HepG2 (cell line): ENCODE measurements around the gene USP9X. TPM values are rescaled to one million over a fixed set of nuclear protein-coding genes. Genes with fewer than 3 reads are reported as not detected.

Experiments
- ISX ChIP-seq: sonication (generic); formaldehyde crosslinking; conservative IDR thresholded peaks from 2 replicates; pipeline ENCODE4 v1.5.0; 2020; ENCODE audit warnings: missing genetic modification reagents
- MEF2D ChIP-seq: sonication (generic); formaldehyde crosslinking; IDR thresholded peaks from 2 replicates; pipeline ENCODE4 v1.5.1; 2020; ENCODE audit warnings: mild to moderate bottlenecking, missing genetic modification reagents
- NKX3-1 ChIP-seq: sonication (generic); formaldehyde crosslinking; IDR thresholded peaks from 2 replicates; pipeline ENCODE4 v1.5.0; 2020; ENCODE audit warnings: missing genetic modification reagents
- STAT5B ChIP-seq: sonication (generic); formaldehyde crosslinking; IDR thresholded peaks from 2 replicates; pipeline ENCODE4 v1.4.0; 2020; ENCODE audit warnings: missing genetic modification reagents
- U2AF1 ChIP-seq: fragments of 200-400 bp; formaldehyde crosslinking; optimal IDR thresholded peaks from 2 replicates; pipeline ENCODE3; 2017; ENCODE audit warnings: mild to moderate bottlenecking, low read depth, low read length
- XBP1 ChIP-seq: sonication (generic); formaldehyde crosslinking; IDR thresholded peaks from 2 replicates; pipeline ENCODE4 v1.5.0; 2020; ENCODE audit warnings: missing genetic modification reagents
- ZBTB20 ChIP-seq: sonication (generic); formaldehyde crosslinking; IDR thresholded peaks from 2 replicates; pipeline ENCODE4 v1.8.1; 2023; ENCODE audit warnings: missing genetic modification reagents, low read depth, mild to moderate bottlenecking, borderline replicate concordance
- ZNF460 ChIP-seq: sonication (generic); formaldehyde crosslinking; IDR thresholded peaks from 2 replicates; pipeline ENCODE4 v1.5.1; 2020; ENCODE audit warnings: missing genetic modification reagents, mild to moderate bottlenecking, borderline replicate concordance
- ZNF749 ChIP-seq: sonication (generic); formaldehyde crosslinking; IDR thresholded peaks from 2 replicates; pipeline ENCODE4 v1.8.0; 2022; ENCODE audit warnings: mild to moderate bottlenecking, missing genetic modification reagents, moderate library complexity, borderline replicate concordance
- polyA plus RNA-seq, 8 experiments: library from polyadenylated mRNA; depleted of rRNA in 3 of 8; stranded (reverse) in 7 of 8; unstranded in 1 of 8; fragments of >200 nt; fragmentation: Illumina TruSeq in 4 of 8; extraction: Trizol in 4 of 8; gene quantifications; 2 replicates each; pipeline versions ENCODE4 v1.2.1 to v1.2.3, GENCODE V29; 2011 to 2016; ENCODE audit warnings: low read depth in 4 of 8, missing spikeins in 1 of 8, mixed read lengths in 1 of 8; ENCODE audit not compliant: insufficient read depth in 1 of 8
- total RNA-seq, 5 experiments: library from RNA; depleted of rRNA; stranded (reverse); fragments of >200 nt; fragmentation: Illumina TruSeq; extraction: Trizol; gene quantifications; 2 replicates each; pipeline ENCODE4 v1.2.3, GENCODE V29; 2016; ENCODE audit warnings: low read depth in 1 of 5
- TF ChIP-seq, protein P1 (sequence below): sonication (generic); formaldehyde crosslinking; IDR thresholded peaks from 2 replicates; pipeline ENCODE4 v1.4.0; 2020; ENCODE audit warnings: missing genetic modification reagents
- TF ChIP-seq, protein P2 (sequence below): sonication (generic); formaldehyde crosslinking; IDR thresholded peaks from 2 replicates; pipeline ENCODE4 v1.4.0; 2020; ENCODE audit warnings: missing genetic modification reagents
- TF ChIP-seq, protein P3 (sequence below): sonication (generic); formaldehyde crosslinking; conservative IDR thresholded peaks from 2 replicates; pipeline ENCODE4 v1.8.0; 2022; ENCODE audit warnings: low read depth, missing genetic modification reagents
- TF ChIP-seq, protein P4 (sequence below): sonication (generic); formaldehyde crosslinking; IDR thresholded peaks from 2 replicates; pipeline ENCODE4 v1.5.0; 2020; ENCODE audit warnings: missing genetic modification reagents
- TF ChIP-seq, protein P5 (sequence below): sonication (generic); formaldehyde crosslinking; IDR thresholded peaks from 2 replicates; pipeline ENCODE4 v1.5.0; 2020; ENCODE audit warnings: mild to moderate bottlenecking, missing genetic modification reagents, borderline replicate concordance
- TF ChIP-seq, protein P6 (sequence below): sonication (generic); formaldehyde crosslinking; IDR thresholded peaks from 2 replicates; pipeline ENCODE4 v1.4.0; 2020; ENCODE audit warnings: missing genetic modification reagents

Gene USP9X
- total and polyA plus RNA-seq, 2 of the 13 experiments (the other 11 are each of a cell fraction or from before 2014, with no cell fraction given) = 22.2 to 40.5 TPM

DNA sequence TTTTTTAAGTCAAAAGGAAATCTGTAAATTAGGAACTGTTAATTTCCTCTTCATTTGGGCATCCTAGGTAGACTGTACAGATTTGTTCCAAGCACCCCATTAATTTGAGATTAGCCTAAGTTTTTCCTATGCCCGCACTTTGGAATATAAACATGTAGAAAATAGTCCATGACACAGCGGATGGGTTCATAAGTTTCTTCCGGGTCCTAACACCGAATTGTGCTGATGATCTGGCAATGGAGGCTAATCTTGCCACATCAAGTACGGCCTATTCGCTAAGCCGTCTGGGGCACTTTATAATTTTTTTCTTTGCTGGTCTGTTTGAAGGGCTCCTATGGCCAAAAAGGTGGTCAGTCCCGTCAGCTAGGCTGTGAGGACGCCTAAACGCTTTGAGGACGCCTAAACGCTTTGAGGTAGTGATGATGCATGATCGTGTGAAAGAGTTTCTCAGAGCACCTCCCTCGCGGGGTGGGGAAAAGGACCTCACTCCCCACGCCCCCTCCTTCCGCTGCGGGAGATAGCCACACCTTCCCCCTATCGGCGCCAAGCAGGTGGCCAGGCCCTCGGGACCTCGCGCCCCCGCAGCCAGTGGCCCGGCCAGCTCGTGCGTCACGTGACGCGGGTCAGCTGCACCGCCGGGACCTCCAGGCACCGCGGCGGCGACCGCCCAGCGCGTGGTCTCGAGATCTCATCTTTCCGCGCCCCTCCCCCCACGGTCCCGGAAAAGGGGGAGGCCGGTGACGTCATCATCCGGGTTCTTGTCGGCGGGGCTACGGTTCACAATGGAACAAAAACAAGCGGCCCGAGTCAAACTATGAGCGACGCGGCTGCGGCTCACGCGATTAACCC lies 977 bp upstream of the USP9X start (continued):
- TF ChIP-seq ZNF460 (CRISPR knock-in tag) (no peak), U2AF1 (no peak), STAT5B (CRISPR knock-in tag) (no peak), ZNF749 (CRISPR knock-in tag) (peak; percentile 71; the same call in 1 of the 2 replicates), ISX (CRISPR knock-in tag) (no peak), ZBTB20 (no peak; the same call in 1 of the 2 replicates), XBP1 (CRISPR knock-in tag) (no peak), MEF2D (CRISPR knock-in tag) (no peak), NKX3-1 (no peak)
- TF ChIP-seq, protein P1, sequence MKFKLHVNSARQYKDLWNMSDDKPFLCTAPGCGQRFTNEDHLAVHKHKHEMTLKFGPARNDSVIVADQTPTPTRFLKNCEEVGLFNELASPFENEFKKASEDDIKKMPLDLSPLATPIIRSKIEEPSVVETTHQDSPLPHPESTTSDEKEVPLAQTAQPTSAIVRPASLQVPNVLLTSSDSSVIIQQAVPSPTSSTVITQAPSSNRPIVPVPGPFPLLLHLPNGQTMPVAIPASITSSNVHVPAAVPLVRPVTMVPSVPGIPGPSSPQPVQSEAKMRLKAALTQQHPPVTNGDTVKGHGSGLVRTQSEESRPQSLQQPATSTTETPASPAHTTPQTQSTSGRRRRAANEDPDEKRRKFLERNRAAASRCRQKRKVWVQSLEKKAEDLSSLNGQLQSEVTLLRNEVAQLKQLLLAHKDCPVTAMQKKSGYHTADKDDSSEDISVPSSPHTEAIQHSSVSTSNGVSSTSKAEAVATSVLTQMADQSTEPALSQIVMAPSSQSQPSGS = peak; percentile 98
- TF ChIP-seq, protein P2, sequence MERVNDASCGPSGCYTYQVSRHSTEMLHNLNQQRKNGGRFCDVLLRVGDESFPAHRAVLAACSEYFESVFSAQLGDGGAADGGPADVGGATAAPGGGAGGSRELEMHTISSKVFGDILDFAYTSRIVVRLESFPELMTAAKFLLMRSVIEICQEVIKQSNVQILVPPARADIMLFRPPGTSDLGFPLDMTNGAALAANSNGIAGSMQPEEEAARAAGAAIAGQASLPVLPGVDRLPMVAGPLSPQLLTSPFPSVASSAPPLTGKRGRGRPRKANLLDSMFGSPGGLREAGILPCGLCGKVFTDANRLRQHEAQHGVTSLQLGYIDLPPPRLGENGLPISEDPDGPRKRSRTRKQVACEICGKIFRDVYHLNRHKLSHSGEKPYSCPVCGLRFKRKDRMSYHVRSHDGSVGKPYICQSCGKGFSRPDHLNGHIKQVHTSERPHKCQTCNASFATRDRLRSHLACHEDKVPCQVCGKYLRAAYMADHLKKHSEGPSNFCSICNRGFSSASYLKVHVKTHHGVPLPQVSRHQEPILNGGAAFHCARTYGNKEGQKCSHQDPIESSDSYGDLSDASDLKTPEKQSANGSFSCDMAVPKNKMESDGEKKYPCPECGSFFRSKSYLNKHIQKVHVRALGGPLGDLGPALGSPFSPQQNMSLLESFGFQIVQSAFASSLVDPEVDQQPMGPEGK = peak; percentile 87
- TF ChIP-seq, protein P3, sequence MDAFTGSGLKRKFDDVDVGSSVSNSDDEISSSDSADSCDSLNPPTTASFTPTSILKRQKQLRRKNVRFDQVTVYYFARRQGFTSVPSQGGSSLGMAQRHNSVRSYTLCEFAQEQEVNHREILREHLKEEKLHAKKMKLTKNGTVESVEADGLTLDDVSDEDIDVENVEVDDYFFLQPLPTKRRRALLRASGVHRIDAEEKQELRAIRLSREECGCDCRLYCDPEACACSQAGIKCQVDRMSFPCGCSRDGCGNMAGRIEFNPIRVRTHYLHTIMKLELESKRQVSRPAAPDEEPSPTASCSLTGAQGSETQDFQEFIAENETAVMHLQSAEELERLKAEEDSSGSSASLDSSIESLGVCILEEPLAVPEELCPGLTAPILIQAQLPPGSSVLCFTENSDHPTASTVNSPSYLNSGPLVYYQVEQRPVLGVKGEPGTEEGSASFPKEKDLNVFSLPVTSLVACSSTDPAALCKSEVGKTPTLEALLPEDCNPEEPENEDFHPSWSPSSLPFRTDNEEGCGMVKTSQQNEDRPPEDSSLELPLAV = no peak
- TF ChIP-seq, protein P4, sequence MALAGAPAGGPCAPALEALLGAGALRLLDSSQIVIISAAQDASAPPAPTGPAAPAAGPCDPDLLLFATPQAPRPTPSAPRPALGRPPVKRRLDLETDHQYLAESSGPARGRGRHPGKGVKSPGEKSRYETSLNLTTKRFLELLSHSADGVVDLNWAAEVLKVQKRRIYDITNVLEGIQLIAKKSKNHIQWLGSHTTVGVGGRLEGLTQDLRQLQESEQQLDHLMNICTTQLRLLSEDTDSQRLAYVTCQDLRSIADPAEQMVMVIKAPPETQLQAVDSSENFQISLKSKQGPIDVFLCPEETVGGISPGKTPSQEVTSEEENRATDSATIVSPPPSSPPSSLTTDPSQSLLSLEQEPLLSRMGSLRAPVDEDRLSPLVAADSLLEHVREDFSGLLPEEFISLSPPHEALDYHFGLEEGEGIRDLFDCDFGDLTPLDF (CRISPR knock-in tag) = 0 out of 2 replicates have a peak, but pooled peaks have one; percentile 24
- TF ChIP-seq, protein P5, sequence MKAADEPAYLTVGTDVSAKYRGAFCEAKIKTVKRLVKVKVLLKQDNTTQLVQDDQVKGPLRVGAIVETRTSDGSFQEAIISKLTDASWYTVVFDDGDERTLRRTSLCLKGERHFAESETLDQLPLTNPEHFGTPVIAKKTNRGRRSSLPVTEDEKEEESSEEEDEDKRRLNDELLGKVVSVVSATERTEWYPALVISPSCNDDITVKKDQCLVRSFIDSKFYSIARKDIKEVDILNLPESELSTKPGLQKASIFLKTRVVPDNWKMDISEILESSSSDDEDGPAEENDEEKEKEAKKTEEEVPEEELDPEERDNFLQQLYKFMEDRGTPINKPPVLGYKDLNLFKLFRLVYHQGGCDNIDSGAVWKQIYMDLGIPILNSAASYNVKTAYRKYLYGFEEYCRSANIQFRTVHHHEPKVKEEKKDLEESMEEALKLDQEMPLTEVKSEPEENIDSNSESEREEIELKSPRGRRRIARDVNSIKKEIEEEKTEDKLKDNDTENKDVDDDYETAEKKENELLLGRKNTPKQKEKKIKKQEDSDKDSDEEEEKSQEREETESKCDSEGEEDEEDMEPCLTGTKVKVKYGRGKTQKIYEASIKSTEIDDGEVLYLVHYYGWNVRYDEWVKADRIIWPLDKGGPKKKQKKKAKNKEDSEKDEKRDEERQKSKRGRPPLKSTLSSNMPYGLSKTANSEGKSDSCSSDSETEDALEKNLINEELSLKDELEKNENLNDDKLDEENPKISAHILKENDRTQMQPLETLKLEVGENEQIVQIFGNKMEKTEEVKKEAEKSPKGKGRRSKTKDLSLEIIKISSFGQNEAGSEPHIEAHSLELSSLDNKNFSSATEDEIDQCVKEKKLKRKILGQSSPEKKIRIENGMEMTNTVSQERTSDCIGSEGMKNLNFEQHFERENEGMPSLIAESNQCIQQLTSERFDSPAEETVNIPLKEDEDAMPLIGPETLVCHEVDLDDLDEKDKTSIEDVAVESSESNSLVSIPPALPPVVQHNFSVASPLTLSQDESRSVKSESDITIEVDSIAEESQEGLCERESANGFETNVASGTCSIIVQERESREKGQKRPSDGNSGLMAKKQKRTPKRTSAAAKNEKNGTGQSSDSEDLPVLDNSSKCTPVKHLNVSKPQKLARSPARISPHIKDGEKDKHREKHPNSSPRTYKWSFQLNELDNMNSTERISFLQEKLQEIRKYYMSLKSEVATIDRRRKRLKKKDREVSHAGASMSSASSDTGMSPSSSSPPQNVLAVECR = peak; percentile 73; the same call in 1 of the 2 replicates
- TF ChIP-seq, protein P6, sequence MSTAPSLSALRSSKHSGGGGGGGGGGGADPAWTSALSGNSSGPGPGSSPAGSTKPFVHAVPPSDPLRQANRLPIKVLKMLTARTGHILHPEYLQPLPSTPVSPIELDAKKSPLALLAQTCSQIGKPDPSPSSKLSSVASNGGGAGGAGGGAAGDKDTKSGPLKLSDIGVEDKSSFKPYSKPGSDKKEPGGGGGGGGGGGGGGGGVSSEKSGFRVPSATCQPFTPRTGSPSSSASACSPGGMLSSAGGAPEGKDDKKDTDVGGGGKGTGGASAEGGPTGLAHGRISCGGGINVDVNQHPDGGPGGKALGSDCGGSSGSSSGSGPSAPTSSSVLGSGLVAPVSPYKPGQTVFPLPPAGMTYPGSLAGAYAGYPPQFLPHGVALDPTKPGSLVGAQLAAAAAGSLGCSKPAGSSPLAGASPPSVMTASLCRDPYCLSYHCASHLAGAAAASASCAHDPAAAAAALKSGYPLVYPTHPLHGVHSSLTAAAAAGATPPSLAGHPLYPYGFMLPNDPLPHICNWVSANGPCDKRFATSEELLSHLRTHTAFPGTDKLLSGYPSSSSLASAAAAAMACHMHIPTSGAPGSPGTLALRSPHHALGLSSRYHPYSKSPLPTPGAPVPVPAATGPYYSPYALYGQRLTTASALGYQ (CRISPR knock-in tag) = no peak
